SK-N-MC (cell line): ENCODE measurements around the gene CD300E.
A peak's percentile ranks its signal among the peaks of the same experiment; 100 is the strongest.

Experiments
- DNase-seq: peaks from one replicate; pipeline ENCODE4 v3.0.0-alpha.2; 2011; ENCODE audit warnings: low read depth, low spot score
- H3K27ac ChIP-seq: fragments of 200-600 bp; sonication (generic); 2 replicates; pipeline ENCODE4 v1.5.1; 2016; ENCODE audit warnings: mixed run types
- H3K36me3 ChIP-seq: fragments of 200-600 bp; sonication (generic); 2 replicates; pipeline ENCODE4 v1.6.1; 2017; ENCODE audit warnings: antibody characterized with exemption, low read length, mixed read lengths; ENCODE audit not compliant: insufficient read depth
- H3K4me3 ChIP-seq: fragments of 200-600 bp; sonication (generic); 2 replicates; pipeline ENCODE4 v1.5.1; 2016
- H3K9ac ChIP-seq: fragments of 200-600 bp; sonication (generic); 2 replicates; pipeline ENCODE4 v1.8.0; 2017; ENCODE audit warnings: mixed run types, mixed read lengths; ENCODE audit not compliant: insufficient read length
- H3K9me3 ChIP-seq: fragments of 200-600 bp; sonication (generic); 2 replicates; pipeline ENCODE4 v1.6.1; 2017; ENCODE audit warnings: low read depth, mild to moderate bottlenecking, antibody characterized with exemption, low read length, moderate library complexity, mixed read lengths
- EZH2 ChIP-seq: fragments of 200-600 bp; sonication (generic); IDR thresholded peaks from one replicate; pipeline ENCODE4 v1.6.1; 2017; ENCODE audit warnings: antibody characterized with exemption
- FOXP2 ChIP-seq: optimal IDR thresholded peaks from 2 replicates; pipeline ENCODE3; 2011; ENCODE audit warnings: mild to moderate bottlenecking, moderate library complexity; ENCODE audit not compliant: insufficient read depth; ENCODE audit errors: extremely low read length, control extremely low read depth
- POLR2AphosphoS5 ChIP-seq: IDR thresholded peaks from 2 replicates; pipeline ENCODE4 v1.6.1; 2012; ENCODE audit warnings: mild to moderate bottlenecking, low read depth, low read length, borderline replicate concordance

The CD300E gene, protein sequence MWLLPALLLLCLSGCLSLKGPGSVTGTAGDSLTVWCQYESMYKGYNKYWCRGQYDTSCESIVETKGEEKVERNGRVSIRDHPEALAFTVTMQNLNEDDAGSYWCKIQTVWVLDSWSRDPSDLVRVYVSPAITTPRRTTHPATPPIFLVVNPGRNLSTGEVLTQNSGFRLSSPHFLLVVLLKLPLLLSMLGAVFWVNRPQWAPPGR

GRCh38 chr17:74623693-74624093, at the start of gene CD300E:
CD300E (minus strand) TSS chr17:74623738; CDS start chr17:74623621, 117 bp downstream.
- Histone ChIP-seq H3K36me3 (no peaks in the 10 kb centered on the region), H3K27ac (no peak within 1 kb of the TSS), H3K4me3 (no peak within 1 kb of the TSS), H3K9ac (no peak within 1 kb of the TSS), H3K9me3 (no peaks in the 10 kb centered on the region)
- DNase-seq = no peak
- TF ChIP-seq POLR2AphosphoS5 (no peak), EZH2 (no peak), FOXP2 (no peak)

GRCh38 chr17:74671031-74671771, 47.7 kb upstream of the CD300E start:
- Histone ChIP-seq H3K9ac (no peak overlapping the region), H3K27ac (no peak overlapping the region), H3K4me3 (no peak overlapping the region), H3K9me3 (no peaks in the 10 kb centered on the region), H3K36me3 (no peaks in the 10 kb centered on the region)
- TF ChIP-seq POLR2AphosphoS5 (no peak), FOXP2 (peak; percentile 25)
- DNase-seq = no peak

GRCh38 chr17:74670329-74670728, 46.8 kb upstream of the CD300E start:
- no peak overlapping the region for H3K4me3 ChIP-seq
- no peak for DNase-seq

DNA sequence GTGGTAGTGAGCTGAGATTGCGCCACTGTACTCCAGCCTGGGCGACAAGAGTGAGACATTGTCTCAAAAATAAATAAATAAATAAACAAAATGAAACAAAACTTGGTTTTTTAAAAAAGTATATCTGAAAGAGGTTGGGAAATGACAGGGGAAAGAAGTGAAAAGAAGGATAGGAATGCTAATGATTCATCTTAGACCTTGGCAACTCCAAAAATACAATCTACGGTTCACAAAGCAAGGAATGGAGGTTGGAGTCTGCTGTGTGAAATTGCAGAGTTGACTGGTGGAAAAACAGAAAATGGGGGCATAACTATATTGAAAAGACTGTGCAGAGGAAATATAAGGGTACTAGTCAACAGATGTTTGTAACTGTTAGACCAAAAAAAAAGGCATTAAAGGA, 40.0 kb upstream of the CD300E start:
- no peaks in the 10 kb centered on the region for H3K9me3 ChIP-seq
- H3K4me3 ChIP-seq = no peak overlapping the region
- TF ChIP-seq FOXP2 = no peak
- TF ChIP-seq EZH2 = no peak
- TF ChIP-seq POLR2AphosphoS5 = no peak
- no peak for DNase-seq
- H3K36me3 ChIP-seq = no peaks in the 10 kb centered on the region
- no peak overlapping the region for H3K9ac ChIP-seq
- H3K27ac ChIP-seq = no peak overlapping the region

More at GRCh38 chr17:74670329-74670728, 46.8 kb upstream of the CD300E start:
- Histone ChIP-seq H3K27ac (no peak overlapping the region), H3K9ac (no peak overlapping the region), H3K36me3 (no peaks in the 10 kb centered on the region), H3K9me3 (no peaks in the 10 kb centered on the region)
- TF ChIP-seq FOXP2 (no peak), POLR2AphosphoS5 (no peak), EZH2 (no peak)

DNA sequence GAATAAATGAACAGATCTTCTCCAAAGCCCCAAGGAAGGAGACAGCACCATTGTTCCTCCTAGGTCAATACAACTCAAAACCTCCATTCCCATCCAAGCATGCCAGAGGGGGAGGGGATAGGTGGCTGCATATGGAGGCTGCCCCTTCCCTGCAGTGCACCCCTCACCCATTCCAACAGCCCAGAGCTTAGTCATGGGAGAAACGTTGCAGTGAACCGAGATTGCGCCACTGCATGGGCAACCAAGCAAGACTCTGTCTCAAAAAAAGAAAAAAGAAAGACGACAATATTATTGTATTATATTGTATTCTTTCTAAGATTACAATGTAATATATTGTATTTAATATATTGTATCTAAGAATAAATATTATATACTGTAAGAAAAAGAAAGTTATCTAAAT, 36.4 kb upstream of the CD300E start:
- H3K9ac ChIP-seq = no peak overlapping the region
- no peaks in the 10 kb centered on the region for H3K9me3 ChIP-seq
- H3K27ac ChIP-seq = no peak overlapping the region
- TF ChIP-seq POLR2AphosphoS5 = no peak
- no peak for TF ChIP-seq EZH2
- no peak for TF ChIP-seq FOXP2
- no peak for DNase-seq
- no peaks in the 10 kb centered on the region for H3K36me3 ChIP-seq
- no peak overlapping the region for H3K4me3 ChIP-seq

GRCh38 chr17:74658620-74659019, 35.1 kb upstream of the CD300E start:
- Histone ChIP-seq H3K4me3 (no peak overlapping the region), H3K9me3 (no peaks in the 10 kb centered on the region), H3K27ac (no peak overlapping the region), H3K9ac (no peak overlapping the region), H3K36me3 (no peaks in the 10 kb centered on the region)
- DNase-seq = no peak
- TF ChIP-seq EZH2 (no peak), POLR2AphosphoS5 (no peak), FOXP2 (no peak)

- Histone ChIP-seq H3K36me3 (no peaks in the 10 kb centered on the region), H3K27ac (no peak overlapping the region), H3K9ac (no peak overlapping the region), H3K9me3 (no peaks in the 10 kb centered on the region), H3K4me3 (no peak overlapping the region)
- no peak for TF ChIP-seq POLR2AphosphoS5
- TF ChIP-seq EZH2 = no peak
- no peak for TF ChIP-seq FOXP2
- no peak for DNase-seq
These were observed 31.2 kb upstream of the CD300E start for GRCh38 chr17:74654742-74655141.

DNA sequence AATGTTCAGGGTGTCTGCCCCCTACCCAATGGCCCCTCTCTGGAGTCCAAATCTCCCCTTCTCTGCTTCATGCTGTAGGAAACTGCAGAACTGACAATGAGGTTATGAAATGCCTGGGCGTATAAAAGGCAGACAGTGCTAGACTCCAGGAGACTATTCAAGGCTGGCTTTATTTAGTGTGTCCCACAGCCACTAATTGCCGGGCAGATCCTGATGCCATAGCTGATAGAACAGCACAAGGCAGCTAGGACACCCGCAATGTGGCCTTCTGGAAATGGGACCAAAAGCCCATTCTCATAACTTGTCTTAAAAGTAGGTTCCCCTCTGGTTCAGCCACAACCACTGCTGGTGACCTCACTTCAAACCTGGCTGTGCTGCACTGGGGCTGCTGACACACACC, 28.5 kb upstream of the CD300E start:
- Histone ChIP-seq H3K9ac (no peak overlapping the region), H3K36me3 (no peaks in the 10 kb centered on the region), H3K27ac (no peak overlapping the region), H3K4me3 (no peak overlapping the region), H3K9me3 (no peaks in the 10 kb centered on the region)
- TF ChIP-seq EZH2 = no peak
- no peak for TF ChIP-seq POLR2AphosphoS5
- TF ChIP-seq FOXP2 = no peak
- no peak for DNase-seq
